ENCODE measurements around the gene DMKN. TPM values are rescaled to one million over a fixed set of nuclear protein-coding genes. Genes with fewer than 3 reads are reported as not detected.
"Not testable (repeated sequence)": the region's sequence is repeated elsewhere in the genome, so short reads cannot be mapped to it uniquely, and the experiment has no call there.

DMKN gene
- total RNA-seq, 1 donor from 2014 or later, result not detected

DNA sequence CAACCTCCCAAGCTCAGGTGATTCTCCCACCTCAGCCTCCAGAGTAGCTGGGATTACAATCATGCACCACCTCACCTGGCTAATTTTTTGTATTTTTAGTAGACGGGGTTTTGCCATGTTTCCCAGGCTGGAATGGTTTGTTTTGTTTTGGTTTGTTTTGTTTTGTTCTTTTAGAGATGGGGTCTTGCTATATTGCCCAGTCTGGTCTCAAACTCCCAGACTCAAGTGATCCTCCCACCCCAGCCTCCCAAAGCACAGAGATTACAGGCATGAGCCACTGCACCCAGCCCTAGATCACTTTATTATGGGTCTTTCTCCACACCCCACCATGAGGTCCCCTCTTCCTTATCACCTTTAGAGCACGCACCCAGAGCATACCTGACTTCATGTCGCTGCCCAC is 15.2 kb downstream of the DMKN start:
- DNase-seq (ENCODE audit: low read depth, low spot score), result no peak

DNA sequence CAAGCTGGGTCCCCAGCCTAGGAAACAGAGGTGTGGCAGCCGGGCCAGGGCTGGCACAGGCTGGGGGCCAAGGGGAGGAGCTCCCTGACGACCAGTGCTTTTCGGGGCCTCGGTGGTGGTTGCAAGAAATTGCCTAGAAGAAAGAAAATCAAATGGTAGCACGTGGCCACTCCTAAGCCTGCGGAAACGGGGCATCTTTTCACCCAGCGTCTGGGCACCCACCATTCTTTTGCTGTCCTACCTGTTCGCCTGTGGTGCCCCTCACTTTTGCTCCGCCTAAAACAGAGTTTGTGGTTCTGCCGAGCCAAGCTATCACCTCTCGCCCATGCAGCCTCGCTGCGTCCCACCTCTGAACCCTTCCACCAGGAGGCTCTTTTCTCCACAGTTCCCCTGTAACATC is 16.0 kb downstream of the DMKN start:
- DNase-seq (ENCODE audit: low read depth, low spot score), result no peak

DNA sequence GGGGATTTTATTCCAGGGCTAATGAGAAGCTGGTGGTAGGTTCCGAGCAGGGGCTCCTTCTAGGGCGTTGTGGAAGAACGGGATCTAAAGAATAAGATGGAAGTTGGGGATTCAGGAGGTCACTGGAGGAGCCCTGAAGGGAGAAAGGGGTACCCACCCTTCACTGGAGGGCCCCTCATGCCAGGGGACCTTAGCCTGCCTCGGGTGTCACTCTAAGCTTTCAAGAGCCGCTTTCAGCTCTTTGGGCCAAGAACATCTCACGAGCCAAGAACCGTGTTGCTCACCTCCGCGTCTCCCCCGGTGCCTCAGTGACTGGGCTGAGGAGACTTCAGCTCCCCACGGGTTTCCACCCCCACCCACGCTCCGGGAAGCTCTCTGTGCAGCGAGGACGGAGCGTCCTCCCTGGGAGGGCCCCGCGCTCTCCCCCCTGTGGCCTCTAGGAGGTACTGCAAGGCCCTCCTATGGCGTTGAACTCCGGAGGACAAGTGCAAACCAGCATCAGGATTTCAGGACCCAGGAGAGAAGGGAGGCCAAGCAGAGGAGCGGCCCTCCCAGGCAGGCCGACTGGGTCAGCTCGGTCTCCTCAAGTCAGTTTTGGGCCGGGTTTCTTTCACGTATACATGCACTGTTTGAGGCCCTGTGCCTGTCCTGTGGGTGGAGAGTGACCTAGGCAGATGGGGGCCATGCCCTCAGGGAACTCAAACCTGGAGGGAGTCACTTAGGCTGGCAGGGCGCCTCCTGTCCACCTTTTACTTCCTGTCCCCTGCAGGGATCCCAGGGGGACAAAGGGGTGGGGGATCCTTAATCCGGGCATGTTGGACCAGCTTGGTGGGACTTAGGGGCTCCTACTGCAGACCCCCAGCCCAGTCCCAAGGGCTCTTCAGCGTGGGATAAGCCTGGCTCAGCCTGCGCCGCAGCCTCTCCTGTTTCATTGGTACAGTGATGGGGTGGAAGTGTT is 18.1 kb downstream of the DMKN start:
- no peak for DNase-seq (ENCODE audit: low read depth, low spot score)

DNA sequence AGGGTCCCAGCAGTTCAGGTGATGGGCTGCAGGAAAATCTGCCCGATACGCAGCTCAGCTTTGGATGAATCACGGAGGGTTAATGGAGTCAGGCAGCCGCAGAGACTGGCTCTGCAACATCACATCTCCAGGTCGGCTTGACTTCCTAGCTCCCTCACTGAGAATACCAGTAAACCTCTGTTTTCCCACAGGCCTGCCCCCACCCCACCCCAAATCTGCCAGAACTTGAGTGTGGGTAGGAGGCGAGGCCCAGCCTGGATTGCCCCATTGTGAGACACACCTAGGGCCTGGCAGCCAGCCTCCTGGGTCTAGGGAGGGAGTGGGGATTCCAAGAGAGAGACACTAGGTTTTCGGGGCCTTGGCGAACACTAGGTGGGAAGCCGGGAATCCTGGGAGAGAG is 19.5 kb downstream of the DMKN start:
- DNase-seq (ENCODE audit: low read depth, low spot score), result no peak

DNA sequence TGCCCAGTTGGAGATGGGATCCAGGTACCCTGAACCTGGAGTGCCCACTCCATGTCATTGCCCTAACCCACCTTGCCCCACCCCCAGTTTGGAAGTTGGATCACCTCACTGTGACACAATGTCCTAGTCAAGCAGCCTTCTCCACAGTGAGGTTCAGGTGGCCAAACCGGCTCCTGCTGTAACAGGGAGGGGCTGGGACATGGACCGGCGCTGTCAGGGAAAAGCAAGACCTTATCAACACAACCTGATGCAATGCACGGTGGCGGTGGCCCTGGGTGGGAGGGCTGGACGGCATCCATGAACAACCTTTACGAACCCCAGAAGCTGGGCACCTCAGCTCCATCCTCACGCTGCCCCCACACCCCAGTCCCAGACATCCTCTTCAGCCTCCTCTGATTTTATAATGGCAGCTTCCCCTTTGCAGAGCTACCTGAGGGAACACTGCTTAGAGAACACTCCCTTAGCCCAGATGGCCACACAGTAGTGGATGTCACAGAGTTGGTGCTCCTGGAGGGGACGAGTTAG is 21.6 kb downstream of the DMKN start:
- no peak for DNase-seq (ENCODE audit: low read depth, low spot score)

DNA sequence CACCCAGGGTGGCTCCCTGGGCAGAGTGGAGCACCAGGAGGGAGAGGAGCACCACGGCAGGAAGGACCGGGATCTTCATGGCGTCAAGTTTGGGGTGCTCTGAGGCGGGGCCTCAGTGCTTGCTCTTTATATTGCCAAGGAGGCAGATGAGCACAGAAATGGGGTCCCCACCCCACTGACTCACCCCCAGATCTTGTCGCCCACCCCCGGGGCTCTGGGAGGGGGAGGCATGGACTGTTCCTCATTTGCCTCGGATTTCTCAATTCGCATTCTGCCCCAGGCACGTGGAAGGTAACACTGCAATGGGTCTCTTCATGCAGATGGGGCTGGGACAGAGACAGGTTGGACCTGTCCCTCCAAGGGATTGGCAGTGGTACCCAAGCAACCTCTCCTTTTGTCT is 23.1 kb downstream of the DMKN start, which contains the start of gene KRTDAP:
KRTDAP (minus strand) TSS at position 101 of the 400 bp plus-strand sequence; CDS start at position 79, 22 bp downstream.
- DNase-seq (ENCODE audit: low read depth, low spot score), result no peak

DNA sequence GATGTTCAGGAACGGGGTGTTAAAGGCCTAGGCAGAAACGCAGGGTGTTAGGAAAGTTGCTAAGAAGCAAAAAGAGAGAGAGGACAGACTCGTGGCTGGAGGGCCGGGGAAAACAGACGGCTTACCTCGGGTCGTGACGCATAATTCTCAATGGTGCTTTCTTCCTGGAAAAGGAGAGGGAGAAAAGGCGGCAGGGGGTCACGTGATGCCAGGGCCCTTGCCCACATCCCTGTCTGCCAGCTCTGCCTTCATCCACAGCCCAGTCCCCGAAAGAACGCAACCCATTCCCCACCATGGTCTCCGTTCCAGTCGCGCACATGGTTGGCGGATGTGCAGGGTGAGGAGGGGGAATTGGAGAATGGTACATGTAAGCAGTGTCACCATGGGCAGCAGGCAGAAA is 24.8 kb downstream of the DMKN start:
- DNase-seq (ENCODE audit: low read depth, low spot score), result no peak

DNA sequence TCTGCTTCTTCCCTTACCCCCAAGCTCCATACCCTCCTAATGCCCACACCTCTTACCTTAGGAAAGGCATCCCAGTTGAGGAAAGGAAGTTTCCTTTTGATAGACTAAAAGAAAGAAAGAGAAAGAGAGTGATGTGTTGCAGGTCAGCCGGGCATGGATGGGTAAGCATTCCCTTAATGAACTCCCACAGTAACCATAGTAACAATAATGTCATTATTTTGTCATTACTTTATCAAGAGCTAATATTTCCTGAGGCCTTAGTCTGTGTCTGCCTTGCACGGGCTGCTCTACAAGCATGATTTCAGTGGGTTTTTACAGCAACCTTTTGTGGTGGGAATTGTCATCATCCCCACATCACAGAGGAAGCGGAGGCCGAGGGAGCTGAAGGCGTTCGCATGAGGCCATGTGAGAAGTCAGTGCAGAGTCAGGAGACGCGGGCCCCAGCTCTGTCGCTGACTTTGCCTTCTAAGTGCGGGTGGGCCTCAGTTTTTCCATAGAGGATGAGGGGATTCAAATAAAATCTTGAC is 25.7 kb downstream of the DMKN start:
- DNase-seq (ENCODE audit: low read depth, low spot score), result no peak

DNA sequence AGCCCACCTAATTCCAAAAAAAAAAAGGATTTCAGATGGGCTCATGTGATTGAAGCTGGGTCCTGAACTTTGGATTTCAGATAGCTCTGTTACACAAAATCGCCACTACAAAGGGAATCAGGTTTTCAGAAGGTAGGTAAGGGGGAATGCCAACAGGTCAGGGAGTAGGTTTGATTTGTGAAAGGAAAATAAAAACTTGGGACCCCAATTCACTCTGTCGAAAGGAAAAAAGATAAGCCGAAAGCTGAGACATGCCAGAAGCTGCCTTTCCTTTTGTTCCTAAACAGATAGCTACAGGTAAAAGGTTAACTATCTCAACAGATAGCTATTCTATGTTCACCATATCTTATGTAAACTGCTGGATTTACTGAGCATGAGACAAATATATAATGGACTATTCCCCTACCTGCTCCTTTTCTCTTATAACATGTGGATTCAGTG is 27.2 kb downstream of the DMKN start:
- DNase-seq (ENCODE audit: low read depth, low spot score), result no peak

DNA sequence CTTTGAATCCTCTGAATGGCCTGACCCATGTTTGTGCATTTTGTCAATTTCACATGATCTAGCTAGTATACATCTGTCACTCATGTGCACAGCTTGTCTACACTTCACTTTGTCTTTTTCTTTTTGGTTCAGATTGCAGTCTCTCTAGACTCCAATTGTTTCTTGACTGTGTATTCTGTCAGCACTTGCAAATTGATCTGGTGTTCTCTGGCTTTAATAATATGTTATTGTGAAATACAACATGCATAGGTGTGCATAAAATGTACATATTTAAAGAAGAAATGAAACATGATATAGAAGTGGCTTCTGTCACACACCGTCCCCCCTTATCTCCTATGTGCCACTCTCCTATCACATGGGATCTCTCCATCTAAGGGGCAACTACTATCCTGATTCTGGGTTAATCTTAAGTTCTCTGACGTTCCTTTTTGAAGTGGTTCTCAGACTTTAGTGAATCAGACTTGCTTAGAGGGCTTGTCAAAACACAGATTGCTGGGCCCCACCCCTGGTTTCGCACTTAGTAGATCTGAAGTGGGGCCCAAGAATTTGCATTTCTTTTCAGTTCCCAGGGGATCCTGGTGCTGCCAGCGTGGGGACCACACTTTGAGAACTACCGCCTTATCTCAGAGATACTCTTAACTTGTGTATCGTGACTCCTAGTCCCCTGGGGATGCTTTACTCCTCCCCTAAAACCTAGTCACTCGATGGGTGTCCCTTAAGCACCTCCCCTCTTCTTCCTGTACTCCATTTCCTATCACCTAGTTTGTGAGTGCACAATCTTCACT is 29.0 kb downstream of the DMKN start:
- DNase-seq (ENCODE audit: low read depth, low spot score), result no peak

DNA sequence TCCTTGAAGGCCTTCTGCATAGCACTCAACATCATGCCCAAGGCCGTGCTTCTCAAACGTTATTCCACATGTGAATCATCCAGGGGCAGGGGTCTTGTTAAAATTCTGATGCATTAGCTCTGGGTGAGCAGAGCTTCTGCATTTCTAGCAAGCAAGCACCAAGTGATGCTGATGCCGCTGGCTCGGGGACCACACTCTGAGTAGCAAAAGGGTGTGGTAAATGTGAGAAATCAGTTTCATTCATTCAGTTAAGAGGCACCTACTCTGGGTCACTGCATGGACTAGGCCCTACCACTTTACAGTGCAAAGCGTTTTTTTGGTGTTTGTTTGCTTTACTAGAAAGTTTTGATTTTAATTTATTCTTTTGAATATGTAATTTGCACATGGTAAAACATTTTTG is 30.4 kb downstream of the DMKN start:
- DNase-seq (ENCODE audit: low read depth, low spot score), result no peak

DNA sequence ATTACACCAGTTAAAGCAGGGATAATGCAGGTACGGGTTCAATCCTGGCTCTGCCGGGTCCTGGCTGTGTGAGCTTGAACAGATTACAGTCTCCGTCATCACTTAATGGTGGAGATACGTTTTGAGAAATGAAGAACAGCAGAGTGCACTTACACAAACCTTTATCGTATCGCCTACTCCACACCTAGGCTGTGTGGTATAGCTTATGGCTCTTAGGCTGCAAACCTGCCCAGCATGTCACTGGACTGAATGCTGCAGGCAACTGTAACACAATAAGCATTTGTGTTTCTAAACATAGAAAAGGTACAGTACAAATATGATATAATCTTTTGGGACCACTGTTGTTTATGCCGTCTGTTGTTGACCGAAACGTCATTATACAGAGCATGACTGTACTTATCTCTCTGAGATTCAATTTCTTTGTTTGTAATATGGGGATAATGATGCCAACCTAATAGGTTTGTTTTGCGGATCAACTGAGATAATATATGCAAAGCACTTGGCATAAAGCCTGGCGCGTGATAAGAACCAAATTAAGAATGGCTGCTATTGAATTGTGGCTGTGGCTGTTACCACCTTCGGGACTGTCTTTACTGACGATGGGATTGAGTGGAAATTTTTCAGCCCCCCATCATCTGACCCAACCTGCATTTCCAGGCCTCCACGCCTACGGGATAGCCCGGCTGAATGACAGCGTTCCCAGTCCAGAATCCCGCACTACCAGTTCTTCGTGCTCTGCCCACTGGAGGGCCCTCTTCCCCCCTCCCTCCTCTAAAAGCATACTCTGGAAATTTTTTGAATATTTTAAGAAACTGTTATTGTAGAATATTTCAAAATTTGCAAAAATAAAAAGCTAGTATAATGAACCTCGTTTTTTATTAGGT is 34.4 kb downstream of the DMKN start:
- no peak for DNase-seq (ENCODE audit: low read depth, low spot score)

DNA sequence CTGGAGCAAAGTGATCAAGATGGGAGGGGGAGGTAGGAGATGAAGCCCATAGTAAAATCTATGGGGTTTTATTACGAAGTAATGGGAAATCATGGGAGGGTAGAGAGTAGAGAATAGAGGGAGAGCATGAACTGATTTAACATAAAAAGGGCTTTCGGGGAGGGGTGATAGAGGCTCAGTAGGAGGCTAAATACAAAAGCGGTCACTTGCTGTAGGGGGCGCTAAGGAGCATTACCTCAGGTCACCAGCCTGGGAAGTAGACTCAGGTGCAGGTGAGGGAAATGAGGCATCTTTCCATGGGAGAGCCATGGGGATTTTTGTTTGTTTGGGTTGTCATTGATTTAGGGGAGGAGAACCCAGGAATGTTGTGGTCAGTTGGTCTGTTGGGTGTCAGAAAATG is 37.3 kb downstream of the DMKN start:
- no peak for DNase-seq (ENCODE audit: low read depth, low spot score)

DNA sequence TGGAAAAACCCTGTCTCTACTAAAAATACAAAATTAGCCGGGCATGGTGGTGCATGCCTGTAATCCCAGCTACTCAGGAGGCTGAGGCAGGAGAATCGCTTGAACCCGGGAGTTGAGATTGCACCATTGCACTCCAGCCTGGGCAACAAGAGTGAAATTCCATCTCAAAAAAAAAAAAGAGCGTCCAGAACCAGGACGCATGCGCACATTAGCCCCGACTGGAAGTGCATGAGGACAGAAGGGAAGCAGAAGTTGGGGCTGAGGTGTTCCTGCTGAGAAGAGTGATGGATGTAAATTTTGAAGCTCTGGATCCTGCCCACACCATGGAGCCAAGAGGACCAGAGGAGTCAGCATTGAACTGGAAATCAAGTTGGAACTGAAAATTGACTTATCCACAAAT is 38.9 kb downstream of the DMKN start:
- DNase-seq (ENCODE audit: low read depth, low spot score), result not testable (repeated sequence)

DNA sequence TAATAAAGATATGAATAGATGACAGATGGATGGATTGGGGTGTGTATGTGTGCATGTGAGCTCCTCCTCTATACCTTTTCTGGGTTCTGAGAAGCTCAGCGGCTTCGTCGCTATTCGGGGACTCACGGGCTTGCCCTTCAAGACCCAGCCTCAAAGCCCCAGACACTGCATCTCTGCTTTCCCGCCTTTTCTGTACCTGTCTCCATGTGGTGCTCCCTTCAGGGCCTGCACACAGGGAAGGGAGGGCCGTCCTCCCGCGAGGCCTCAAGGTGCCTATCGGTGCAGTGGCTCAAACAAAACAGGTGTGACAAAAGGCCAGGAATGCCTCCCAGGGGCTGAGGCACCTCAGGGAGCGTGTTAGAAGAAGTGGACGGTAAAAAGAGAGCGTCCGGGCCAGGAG is 39.3 kb downstream of the DMKN start:
- no peak for DNase-seq (ENCODE audit: low read depth, low spot score)

DNA sequence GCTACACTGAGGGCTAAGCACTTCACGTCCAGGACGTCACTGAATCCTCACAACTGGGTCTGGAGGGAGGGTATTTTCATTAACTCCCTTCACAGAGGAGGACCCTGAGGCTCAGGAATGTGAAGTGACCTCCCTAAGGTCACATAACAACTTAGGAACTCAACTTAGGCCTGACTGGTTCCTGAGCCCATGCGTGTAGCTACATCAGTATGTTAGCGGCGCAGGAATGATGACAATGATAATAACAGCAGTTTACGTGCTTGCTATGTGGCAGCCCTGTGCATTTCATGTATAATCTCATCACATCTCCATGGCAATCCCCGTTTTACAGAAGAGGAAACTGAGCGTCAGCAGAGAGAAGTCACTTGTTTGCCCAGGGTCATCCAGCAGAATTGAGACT is 41.5 kb downstream of the DMKN start:
- DNase-seq (ENCODE audit: low read depth, low spot score), result no peak

DNA sequence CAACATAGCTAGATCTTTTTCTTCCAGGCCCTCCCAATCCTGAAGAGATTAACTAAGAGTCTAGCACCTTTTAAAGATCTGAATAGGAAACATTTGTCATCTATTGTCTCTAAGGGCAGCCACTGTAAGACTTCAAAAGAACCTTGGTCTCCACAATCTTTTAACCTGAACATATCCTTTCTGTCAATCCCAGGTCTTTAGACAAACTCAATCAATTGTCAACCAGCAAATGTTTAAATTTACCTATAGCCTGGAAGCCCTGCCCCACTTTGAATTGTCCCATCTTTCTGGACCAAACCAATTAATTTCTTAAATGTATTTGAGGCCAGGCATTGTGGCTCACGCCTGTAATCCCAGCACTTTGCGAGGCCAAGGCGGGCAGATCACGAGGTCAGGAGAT is 42.4 kb downstream of the DMKN start:
- DNase-seq (ENCODE audit: low read depth, low spot score), result not testable (repeated sequence)

DNA sequence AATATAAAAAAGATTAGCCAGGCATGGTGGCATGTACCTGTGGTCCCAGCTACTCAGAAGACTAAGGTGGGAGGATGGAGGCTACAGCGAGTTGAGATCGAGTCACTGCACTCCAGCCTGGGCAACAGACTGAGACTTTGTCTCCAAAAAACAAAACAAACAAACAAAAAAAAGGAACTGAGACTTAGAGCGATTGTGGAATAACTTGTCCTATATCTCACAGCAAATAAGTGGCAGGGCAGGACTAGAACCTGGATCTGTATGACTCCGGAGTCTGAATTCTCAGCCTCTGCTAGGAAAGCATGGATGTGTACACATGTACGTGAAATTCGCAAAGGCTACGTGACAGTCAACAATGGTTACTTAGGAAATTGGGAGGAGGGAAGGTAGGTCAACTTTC is 43.3 kb downstream of the DMKN start:
- no peak for DNase-seq (ENCODE audit: low read depth, low spot score)

DNA sequence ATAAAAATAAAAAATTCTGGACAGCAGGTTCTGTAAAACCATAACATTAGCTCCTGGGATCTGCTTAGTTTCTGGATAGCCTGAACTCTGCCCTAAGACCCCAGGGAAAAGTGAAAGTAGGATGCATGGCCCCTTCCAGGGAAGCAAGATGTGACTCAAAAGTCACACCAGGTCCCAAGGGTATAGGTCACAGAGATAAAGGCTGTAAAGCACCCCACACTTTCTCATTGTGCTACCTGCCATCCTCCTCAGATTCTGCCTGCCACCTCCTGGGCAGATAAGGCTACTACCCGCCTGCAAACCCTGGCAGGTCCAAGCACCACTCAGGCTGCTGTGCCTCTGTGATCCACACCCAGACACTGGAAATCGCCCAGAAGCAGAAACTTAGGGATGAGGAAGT is 44.8 kb downstream of the DMKN start:
- no peak for DNase-seq (ENCODE audit: low read depth, low spot score)

DNA sequence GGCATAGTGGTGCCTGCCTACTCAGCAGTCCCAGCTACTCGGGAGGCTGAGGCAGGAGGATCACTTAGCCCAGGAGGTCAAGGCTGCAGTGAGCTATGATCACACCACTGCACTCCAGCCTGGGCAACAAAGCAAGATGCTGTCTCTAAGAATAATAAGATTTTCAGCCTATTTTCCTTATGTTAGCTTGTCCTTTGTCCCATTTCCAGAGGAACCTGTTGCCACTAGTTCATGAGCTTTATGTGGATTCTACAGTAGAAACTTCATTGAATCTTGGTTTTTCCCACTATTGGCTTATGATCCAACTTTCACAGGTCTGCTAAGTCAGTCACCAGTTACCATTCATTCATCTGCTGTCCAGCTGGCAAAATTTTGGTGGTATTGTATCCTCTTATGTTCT is 47.2 kb downstream of the DMKN start:
- no peak for DNase-seq (ENCODE audit: low read depth, low spot score)

DNA sequence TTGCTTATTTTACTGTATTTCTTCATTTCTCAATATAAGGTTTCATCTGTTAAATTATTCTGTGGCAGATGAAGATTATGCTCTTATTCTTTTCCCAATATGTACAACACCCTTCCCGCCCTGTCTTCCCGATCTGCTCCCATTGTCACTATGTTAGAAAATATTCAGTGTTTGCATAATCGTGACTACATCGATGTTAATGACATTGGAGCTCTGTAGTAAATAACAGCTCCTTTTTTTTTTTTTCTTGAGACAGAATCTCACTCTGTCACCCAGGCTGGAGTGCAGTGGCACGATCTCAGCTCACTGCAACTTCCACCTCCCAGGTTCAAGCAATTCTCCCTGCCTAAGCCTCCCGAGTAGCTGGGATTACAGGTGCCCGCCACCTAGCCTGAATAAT is 50.5 kb downstream of the DMKN start:
- not testable (repeated sequence) for DNase-seq (ENCODE audit: low read depth, low spot score)

Measured in pulmonary artery endothelial cell (primary cell).